ENCODE data around the gene HM13. TPM values are rescaled to one million over a fixed set of nuclear protein-coding genes. Genes with fewer than 3 reads are reported as not detected.

The HM13 gene
- total and polyA plus RNA-seq, 2 of the 13 experiments (the other 11 are each of a cell fraction or from before 2014, with no cell fraction given): 118 to 243 TPM

- TF ChIP-seq ELK4 (CRISPR knock-in tag; IDR thresholded peaks at IDR 0.05; ENCODE audit: borderline replicate concordance) (no peak), HOXA3 (CRISPR knock-in tag; IDR thresholded peaks at IDR 0.05) (peak; percentile 52; the same call in 1 of the 2 replicates), MIER3 (CRISPR knock-in tag; IDR thresholded peaks at IDR 0.05; ENCODE audit: borderline replicate concordance) (no peak), HMGXB4 (CRISPR knock-in tag; IDR thresholded peaks at IDR 0.05; ENCODE audit: borderline replicate concordance in 1 of 2, low read depth in 1 of 2) (peak; percentile 2 to 13; a peak in 1 of 4 replicates), TSC22D2 (CRISPR knock-in tag; IDR thresholded peaks at IDR 0.05; ENCODE audit: borderline replicate concordance) (0 out of 2 replicates have a peak, but pooled peaks have one; percentile 15), ZBTB33 (CRISPR knock-in tag; IDR thresholded peaks at IDR 0.05) (no peak), ARNT2 (CRISPR knock-in tag; IDR thresholded peaks at IDR 0.05; ENCODE audit: low read depth) (peak; percentile 84), MTF1 (CRISPR knock-in tag; IDR thresholded peaks at IDR 0.05) (no peak), CENPBD1 (CRISPR knock-in tag; IDR thresholded peaks at IDR 0.05; ENCODE audit: borderline replicate concordance, low read depth) (no peak), STAT6 (CRISPR knock-in tag; IDR thresholded peaks at IDR 0.05; ENCODE audit: borderline replicate concordance) (0 out of 2 replicates have a peak, but pooled peaks have one; percentile 36), ZMAT5 (CRISPR knock-in tag; IDR thresholded peaks at IDR 0.05; ENCODE audit: borderline replicate concordance, low read depth) (no peak)
Observed at GRCh38 chr20:31587545-31588389, 73.5 kb downstream of the HM13 start (continued).

All from HepG2 (cell line).